AG10803 (cell line): ENCODE results near the gene CHIT1.

Experiments
- DNase-seq: peaks from one replicate; pipeline ENCODE4 v3.0.0; 2010; ENCODE audit warnings: low read depth
- H3K4me3 ChIP-seq: 2 replicates; pipeline ENCODE4 v1.5.1; 2011; ENCODE audit warnings: mild to moderate bottlenecking, low read length, control low read depth
- CTCF ChIP-seq: conservative IDR thresholded peaks from 2 replicates; pipeline ENCODE4 v1.5.1; 2011; ENCODE audit warnings: mild to moderate bottlenecking, low read length, control low read depth, inconsistent platforms

Gene CHIT1

DNA sequence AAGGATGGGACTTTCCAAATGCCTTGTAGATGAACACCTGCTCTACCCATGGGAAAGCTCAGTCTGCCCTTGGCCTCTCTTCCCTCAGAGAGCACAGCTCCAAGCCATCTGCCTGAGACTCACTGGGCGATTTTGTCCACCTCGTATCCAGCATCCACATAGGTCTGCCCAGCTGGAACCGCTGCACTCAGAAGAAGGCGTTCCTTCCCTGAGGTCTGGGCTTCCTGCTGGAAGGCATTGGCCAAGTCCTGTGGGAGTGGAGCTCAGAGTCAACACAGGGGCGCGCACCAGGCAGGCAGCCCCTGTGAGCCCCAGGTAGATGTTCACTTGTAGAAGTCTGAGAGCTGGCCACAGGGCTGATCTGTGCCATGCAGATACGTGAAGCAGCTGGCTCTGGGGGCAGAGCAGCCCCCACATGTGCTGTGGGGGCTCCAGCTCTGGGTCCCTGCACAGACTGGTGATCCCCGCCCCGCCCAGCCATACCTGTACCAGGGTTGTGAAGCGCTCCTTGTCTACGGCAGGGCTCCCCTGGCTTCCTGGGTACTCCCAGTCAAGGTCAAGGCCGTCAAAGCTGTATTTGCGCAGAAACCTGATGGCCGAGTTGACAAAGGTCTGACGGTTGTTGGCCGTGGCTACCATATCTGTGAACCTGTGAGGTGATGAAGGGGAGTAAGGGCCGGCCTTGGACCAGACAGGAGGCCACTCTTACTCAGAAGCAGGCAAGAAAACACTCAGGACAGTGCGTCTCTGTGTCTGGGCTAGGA is 6.3 kb downstream of the CHIT1 start:
- DNase-seq: no peak
- no peak for TF ChIP-seq CTCF
- no peak overlapping the region for H3K4me3 ChIP-seq

DNA sequence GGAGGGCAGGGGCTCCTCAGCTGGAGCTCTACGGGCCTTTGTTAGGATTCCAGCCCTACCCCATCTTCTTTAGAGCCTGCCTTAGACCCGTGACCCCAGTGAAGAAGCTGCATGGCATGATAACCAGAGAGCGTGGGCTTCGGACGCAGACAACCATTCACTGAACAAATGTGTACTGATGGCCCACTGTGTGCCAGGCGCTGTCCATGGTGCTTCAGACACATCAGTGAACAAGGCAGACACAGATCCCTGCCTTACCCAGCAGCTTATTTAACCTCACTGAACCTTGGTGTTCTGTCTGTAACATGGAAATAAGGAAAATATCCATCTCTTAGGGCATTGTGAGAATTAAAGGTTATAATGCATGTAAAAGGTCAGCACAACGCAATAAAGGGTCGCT is 9.5 kb downstream of the CHIT1 start:
- no peak for TF ChIP-seq CTCF
- no peak overlapping the region for H3K4me3 ChIP-seq
- DNase-seq: no peak

GRCh38 chr1:203219171-203219570 is 10.3 kb downstream of the CHIT1 start:
- no peak for DNase-seq
- no peak overlapping the region for H3K4me3 ChIP-seq
- TF ChIP-seq CTCF: no peak

- DNase-seq: no peak
- TF ChIP-seq CTCF: no peak
- H3K4me3 ChIP-seq: no peak overlapping the region
These were observed 11.8 kb downstream of the CHIT1 start for GRCh38 chr1:203217668-203218067.

DNA sequence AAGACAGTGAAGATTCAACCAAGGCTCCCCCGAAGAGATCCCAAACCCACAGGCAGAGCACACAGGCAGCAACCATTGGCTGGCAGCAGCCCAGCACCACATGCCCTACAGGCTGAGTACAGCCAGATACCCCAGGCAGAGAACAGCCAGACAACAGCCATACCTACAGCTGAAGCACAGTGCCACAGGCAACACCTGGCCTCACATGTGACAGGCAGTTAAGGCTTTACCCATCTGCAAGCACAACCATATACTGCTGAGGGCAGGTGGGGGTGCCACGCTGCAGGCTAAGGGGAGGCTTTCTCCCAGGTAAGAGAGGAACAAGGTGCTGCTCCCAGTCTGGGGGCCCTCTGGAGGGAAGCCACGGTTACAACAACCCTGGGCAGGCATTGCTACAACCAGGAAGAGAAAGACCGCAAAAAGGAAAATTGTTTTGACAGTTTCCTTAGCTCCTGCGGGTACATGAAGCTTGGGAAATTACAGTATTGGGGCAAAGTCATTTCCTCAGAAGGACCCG is 12.3 kb downstream of the CHIT1 start:
- no peak for DNase-seq
- no peak overlapping the region for H3K4me3 ChIP-seq
- no peak for TF ChIP-seq CTCF

DNA sequence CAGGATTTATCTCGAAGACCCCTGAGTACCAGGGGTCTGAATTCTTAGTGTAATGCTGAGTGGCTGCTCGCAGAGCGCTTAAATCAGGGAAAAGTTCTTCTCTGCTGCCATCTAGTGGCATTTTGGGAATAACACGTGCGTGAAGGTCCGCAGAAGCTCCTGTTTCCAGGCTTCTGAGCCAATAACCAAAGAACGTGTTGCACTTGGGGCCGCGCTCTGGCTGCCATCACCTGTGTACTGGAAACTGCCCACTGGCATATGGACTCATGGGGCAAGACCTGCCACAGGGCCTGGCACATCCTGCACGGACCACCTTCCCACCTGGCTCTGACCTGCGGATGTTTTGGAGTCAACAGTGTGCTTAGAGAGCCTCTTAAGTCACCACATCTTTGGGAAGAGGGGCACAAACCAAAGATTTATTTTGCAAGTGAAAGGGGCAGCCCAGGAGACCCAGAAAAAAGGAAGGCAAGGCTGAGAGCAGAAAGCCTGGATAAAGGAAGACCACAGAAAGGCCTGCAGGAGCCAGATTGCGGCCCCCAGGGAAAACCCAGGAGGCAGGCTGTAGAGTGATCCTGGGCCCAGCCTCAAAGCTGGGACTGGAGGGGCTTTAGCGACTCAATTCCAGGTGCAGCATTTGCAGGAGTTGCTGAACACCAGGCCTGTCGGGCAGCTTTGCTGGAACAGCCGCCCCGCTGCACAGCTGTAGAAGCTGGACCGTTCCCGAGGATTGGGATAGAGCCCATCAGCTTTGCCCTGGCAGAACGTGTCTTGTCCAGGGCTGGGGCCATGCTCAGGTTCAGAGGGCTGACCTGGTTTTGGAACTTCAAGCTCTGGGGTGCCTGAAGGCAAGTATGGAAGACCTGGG is 13.0 kb downstream of the CHIT1 start:
- peak; percentile 70 for TF ChIP-seq CTCF
- no peak overlapping the region for H3K4me3 ChIP-seq
- DNase-seq: peak; percentile 61
